Astrocyte of the cerebellum (primary cell): ENCODE data around the gene MLH1.

Experiments
- DNase-seq: peaks from one replicate; pipeline ENCODE4 v3.0.0-alpha.2; 2011; ENCODE audit warnings: low read depth
- H3K4me3 ChIP-seq: 2 replicates; pipeline ENCODE4 v1.5.1; 2011; ENCODE audit warnings: mild to moderate bottlenecking, low read depth, low read length, moderate library complexity
- CTCF ChIP-seq: IDR thresholded peaks from 2 replicates; pipeline ENCODE4 v1.5.1; 2012; ENCODE audit warnings: low read length, low read depth, moderate library complexity, mild to moderate bottlenecking; ENCODE audit errors: missing control alignments
- in situ Hi-C: cut with HindIII; loops from 2 replicates; pipeline ENCODE4 v1.10.0; 2017; ENCODE audit warnings: low sequenced_read_pairs

Gene MLH1

GRCh38 chr3:37024092-37024491 lies 30.8 kb downstream of the MLH1 start:
- peak; percentile 31 for TF ChIP-seq CTCF
- in situ Hi-C loops, result no loop called here
- no peak for DNase-seq
- no peak overlapping the region for H3K4me3 ChIP-seq

GRCh38 chr3:37024820-37025405 lies 31.6 kb downstream of the MLH1 start:
- no peak for TF ChIP-seq CTCF
- H3K4me3 ChIP-seq, result no peak overlapping the region
- in situ Hi-C loops, result loop anchor here (25.0 kb wide), 1 partner anchor 187 kb away; no protein-coding TSS in a partner anchor
- DNase-seq, result no peak

- DNase-seq, result no peak
- no peak overlapping the region for H3K4me3 ChIP-seq
- TF ChIP-seq CTCF, result no peak
- in situ Hi-C loops, result loop anchor here (25.0 kb wide), 1 partner anchor 187 kb away; no protein-coding TSS in a partner anchor
These were observed 32.4 kb downstream of the MLH1 start for GRCh38 chr3:37025561-37026335.

GRCh38 chr3:37026851-37027250 lies 33.5 kb downstream of the MLH1 start:
- in situ Hi-C loops, result loop anchor here (25.0 kb wide), 1 partner anchor 185 kb away; no protein-coding TSS in a partner anchor
- TF ChIP-seq CTCF, result no peak
- DNase-seq, result no peak

GRCh38 chr3:37028329-37028728 lies 35.0 kb downstream of the MLH1 start:
- in situ Hi-C loops, result loop anchor here (25.0 kb wide), 1 partner anchor 184 kb away; no protein-coding TSS in a partner anchor
- DNase-seq, result no peak
- no peak for TF ChIP-seq CTCF
- no peak overlapping the region for H3K4me3 ChIP-seq

More at GRCh38 chr3:37026851-37027250, 33.5 kb downstream of the MLH1 start:
- H3K4me3 ChIP-seq, result no peak overlapping the region

- H3K4me3 ChIP-seq, result no peak overlapping the region
- TF ChIP-seq CTCF, result no peak
- DNase-seq, result no peak
- in situ Hi-C loops, result loop anchor here (25.0 kb wide), 1 partner anchor 183 kb away; no protein-coding TSS in a partner anchor
These were observed 35.8 kb downstream of the MLH1 start for GRCh38 chr3:37029111-37029510.
